Lower lobe of right lung (tissue), 2 donors: ENCODE measurements around the gene NDC1. TPM values are rescaled to one million over a fixed set of nuclear protein-coding genes. Genes with fewer than 3 reads are reported as not detected.

Source experiments
- ATAC-seq, 2 donors: fragments of 200-7000 bp; cut with Tn5 transposase; one replicate each; pipeline ENCODE4 v1.9.1; 2020 to 2022; ENCODE audit warnings: mild to moderate bottlenecking in 2 of 2, moderate library complexity in 2 of 2
- DNase-seq: peaks from one replicate; pipeline ENCODE4 v3.0.0-alpha.2; 2020
- H3K27ac ChIP-seq: fragments of 200-600 bp; one replicate; pipeline ENCODE4 v1.8.0; 2022
- H3K27me3 ChIP-seq: fragments of 200-600 bp; one replicate; pipeline ENCODE4 v1.8.0; 2022; ENCODE audit warnings: low read depth
- H3K36me3 ChIP-seq: fragments of 200-600 bp; one replicate; pipeline ENCODE4 v1.8.0; 2022; ENCODE audit warnings: mild to moderate bottlenecking
- H3K4me1 ChIP-seq: fragments of 200-600 bp; one replicate; pipeline ENCODE4 v1.8.0; 2022
- H3K4me3 ChIP-seq: fragments of 200-600 bp; one replicate; pipeline ENCODE4 v1.8.0; 2022; ENCODE audit warnings: mild to moderate bottlenecking
- H3K9me3 ChIP-seq: fragments of 200-600 bp; one replicate; pipeline ENCODE4 v1.8.0; 2022
- CTCF ChIP-seq: fragments of 200-600 bp; IDR thresholded peaks from one replicate; pipeline ENCODE4 v1.8.0; 2022; ENCODE audit warnings: antibody characterized with exemption, mild to moderate bottlenecking
- intact Hi-C: fragments of 100-400 bp; cut with DNase I; formaldehyde crosslinking; loops from one replicate; pipeline ENCODE4 v1.11.0; 2022
- total RNA-seq: library from RNA; stranded (reverse); fragmentation: NEBNext Ultra II Directional; extraction: Animal tissue kit (Norgen Biotek cat#: 25700); gene quantifications from one replicate; pipeline ENCODE4 v1.2.1, GENCODE V29; 2021
- donor health status: DM: no; HTN: yes; CAD: no; lungs with severe emphysema.

Gene NDC1
- total RNA-seq, 1 donor from 2014 or later, result 9.9 TPM

- Histone ChIP-seq H3K4me1 (peaks cover 14% of the 10 kb centered on the region), H3K36me3 (no peaks in the 10 kb centered on the region), H3K9me3 (no peaks in the 10 kb centered on the region), H3K4me3 (no peak overlapping the region), H3K27ac (no peak overlapping the region), H3K27me3 (peaks cover 31% of the 10 kb centered on the region)
- DNase-seq, result no peak
- no peak for TF ChIP-seq CTCF
- no peak for ATAC-seq
- intact Hi-C loops, result no loop called here
These were observed 104.0 kb downstream of the NDC1 start for GRCh38 chr1:53733975-53734649.

GRCh38 chr1:53733447-53733931, 104.6 kb downstream of the NDC1 start:
- intact Hi-C loops, result no loop called here
- peaks cover 11% of the 10 kb centered on the region for H3K4me1 ChIP-seq
- no peak overlapping the region for H3K27ac ChIP-seq
- ATAC-seq (no peak), DNase-seq (no peak)
- H3K9me3 ChIP-seq, result no peaks in the 10 kb centered on the region
- no peak overlapping the region for H3K4me3 ChIP-seq
- H3K27me3 ChIP-seq, result peaks cover 30% of the 10 kb centered on the region
- H3K36me3 ChIP-seq, result no peaks in the 10 kb centered on the region
- no peak for TF ChIP-seq CTCF

- Histone ChIP-seq H3K9me3 (no peaks in the 10 kb centered on the region), H3K27ac (no peak overlapping the region), H3K27me3 (peaks cover 27% of the 10 kb centered on the region), H3K36me3 (no peaks in the 10 kb centered on the region), H3K4me1 (peaks cover 5% of the 10 kb centered on the region), H3K4me3 (no peak overlapping the region)
- no peak for TF ChIP-seq CTCF
- DNase-seq (no peak), ATAC-seq (no peak)
- intact Hi-C loops, result no loop called here
These were observed 105.2 kb downstream of the NDC1 start for GRCh38 chr1:53732912-53733317.

GRCh38 chr1:53732409-53732808, 105.7 kb downstream of the NDC1 start:
- Histone ChIP-seq H3K4me1 (peaks cover under 1% of the 10 kb centered on the region), H3K27ac (no peak overlapping the region), H3K36me3 (no peaks in the 10 kb centered on the region), H3K4me3 (no peak overlapping the region), H3K9me3 (no peaks in the 10 kb centered on the region), H3K27me3 (peaks cover 21% of the 10 kb centered on the region)
- intact Hi-C loops, result no loop called here
- no peak for ATAC-seq
- no peak for DNase-seq
- TF ChIP-seq CTCF, result no peak

- intact Hi-C loops, result no loop called here
- ATAC-seq, result no peak
These were observed 106.3 kb downstream of the NDC1 start for GRCh38 chr1:53731779-53732305.

More at GRCh38 chr1:53731779-53732305, 106.3 kb downstream of the NDC1 start:
- no peaks in the 10 kb centered on the region for H3K4me1 ChIP-seq
- peaks cover 16% of the 10 kb centered on the region for H3K27me3 ChIP-seq
- no peak overlapping the region for H3K27ac ChIP-seq
- H3K9me3 ChIP-seq, result no peaks in the 10 kb centered on the region
- H3K4me3 ChIP-seq, result no peak overlapping the region
- no peaks in the 10 kb centered on the region for H3K36me3 ChIP-seq
- no peak for TF ChIP-seq CTCF
- DNase-seq, result no peak
